GM12878 (cell line): ENCODE results near the gene ASH1L. TPM values are rescaled to one million over a fixed set of nuclear protein-coding genes. Genes with fewer than 3 reads are reported as not detected.

ENCODE experiments used
- BCL3 ChIP-seq: IDR thresholded peaks from 2 replicates; pipeline ENCODE4 v1.6.1; 2011; ENCODE audit warnings: borderline replicate concordance, low read depth, mild to moderate bottlenecking, moderate library complexity, low read length; ENCODE audit not compliant: insufficient read depth, poor library complexity, severe bottlenecking
- BCLAF1 ChIP-seq: fragments of 450-650 bp; IDR thresholded peaks from 2 replicates; pipeline ENCODE4 v1.6.1; 2017; ENCODE audit warnings: antibody characterized with exemption, mild to moderate bottlenecking, moderate library complexity
- BHLHE40 ChIP-seq, 2 experiments: fragments of 450-650 bp in 1 of 2; IDR thresholded peaks; 2 replicates each; pipeline ENCODE4 v1.6.1; 2011 to 2017; ENCODE audit warnings: low read depth in 2 of 2, borderline replicate concordance in 1 of 2, improper control_type of control experiment in 1 of 2, low read length in 1 of 2, mild to moderate bottlenecking in 1 of 2
- CHD1 ChIP-seq: IDR thresholded peaks from 2 replicates; pipeline ENCODE4 v1.6.1; 2012; ENCODE audit warnings: low read depth, low read length, improper control_type of control experiment
- JUND ChIP-seq: IDR thresholded peaks from 2 replicates; pipeline ENCODE4 v1.6.1; 2012; ENCODE audit warnings: low read depth, mild to moderate bottlenecking, low read length, improper control_type of control experiment, moderate library complexity
- MAX ChIP-seq: IDR thresholded peaks from 2 replicates; pipeline ENCODE4 v1.6.1; 2012; ENCODE audit warnings: low read depth, low read length, improper control_type of control experiment
- MEF2A ChIP-seq: IDR thresholded peaks from 2 replicates; pipeline ENCODE4 v1.6.1; 2011; ENCODE audit warnings: low read depth, mild to moderate bottlenecking, low read length, moderate library complexity; ENCODE audit not compliant: insufficient read depth
- NR2C1 ChIP-seq: fragments of 450-650 bp; IDR thresholded peaks from 2 replicates; pipeline ENCODE4 v1.6.1; 2017; ENCODE audit warnings: antibody characterized with exemption, mild to moderate bottlenecking, moderate library complexity
- NR2F1 ChIP-seq: fragments of 450-650 bp; conservative IDR thresholded peaks from 2 replicates; pipeline ENCODE4 v1.6.1; 2017; ENCODE audit warnings: mild to moderate bottlenecking
- POU2F2 ChIP-seq: IDR thresholded peaks from 3 replicates; pipeline ENCODE4 v1.6.1; 2011; ENCODE audit warnings: low read depth, mild to moderate bottlenecking, low read length, borderline replicate concordance
- RAD21 ChIP-seq: IDR thresholded peaks from 2 replicates; pipeline ENCODE4 v1.6.1; 2011; ENCODE audit warnings: mild to moderate bottlenecking, low read depth, low read length, moderate library complexity; ENCODE audit not compliant: insufficient read depth
- SKIL ChIP-seq: fragments of 450-650 bp; IDR thresholded peaks from 2 replicates; pipeline ENCODE4 v1.6.1; 2017; ENCODE audit warnings: mild to moderate bottlenecking, low read depth, inconsistent platforms; ENCODE audit not compliant: poor library complexity, severe bottlenecking
- SMC3 ChIP-seq: IDR thresholded peaks from 2 replicates; pipeline ENCODE4 v1.6.1; 2011; ENCODE audit warnings: low read length, improper control_type of control experiment, borderline replicate concordance
- SRF ChIP-seq, 2 experiments: IDR thresholded peaks; 2 replicates each; pipeline ENCODE4 v1.6.1; 2011; ENCODE audit warnings: low read depth in 2 of 2, low read length in 2 of 2, mild to moderate bottlenecking in 1 of 2, moderate library complexity in 1 of 2
- ZNF622 ChIP-seq: fragments of 450-650 bp; IDR thresholded peaks from 2 replicates; pipeline ENCODE4 v1.6.1; 2017; ENCODE audit warnings: mild to moderate bottlenecking, inconsistent platforms
- polyA plus RNA-seq, 11 experiments: library from polyadenylated mRNA; depleted of rRNA in 4 of 11; unstranded in 6 of 11; stranded (reverse) in 5 of 11; fragments of >200 nt; fragmentation: Nextera tagmentation in 4 of 11; fragmentation: Illumina TruSeq in 1 of 11; extraction: Ambion mirVana in 4 of 11; extraction: Trizol in 1 of 11; gene quantifications; 1 replicate in 1 of 11; 2 replicates in 10 of 11; pipeline versions ENCODE4 v1.2.1 to v1.2.3, GENCODE V29; 2011 to 2016; ENCODE audit warnings: inconsistent platforms in 2 of 11, missing spikeins in 2 of 11, low read depth in 1 of 11
- total RNA-seq, 4 experiments: library from RNA; depleted of rRNA in 3 of 4; stranded (reverse); fragments of >200 nt in 3 of 4; fragmentation: Illumina TruSeq in 1 of 4; extraction: Trizol in 1 of 4; gene quantifications; 2 replicates each; pipeline versions ENCODE4 v1.2.1 to v1.2.3, GENCODE V29; 2013 to 2021
- TF ChIP-seq, protein P1 (sequence below), 3 experiments: IDR thresholded peaks in 2 of 3; conservative IDR thresholded peaks in 1 of 3; 2 replicates each; pipeline ENCODE4 v1.5.1; 2011; ENCODE audit warnings: low read depth in 3 of 3, low read length in 3 of 3, mild to moderate bottlenecking in 3 of 3, control low read depth in 2 of 3, moderate library complexity in 2 of 3, inconsistent platforms in 1 of 3, mixed read lengths in 1 of 3; ENCODE audit not compliant: control insufficient read depth in 2 of 3, insufficient read depth in 1 of 3; ENCODE audit errors: extremely low read depth in 1 of 3
- TF ChIP-seq, protein P2 (sequence below): fragments of 150-350 bp; IDR thresholded peaks from 2 replicates; pipeline ENCODE4 v1.6.1; 2016; ENCODE audit warnings: low read depth, low read length

ASH1L gene
- total and polyA plus RNA-seq, 10 of the 15 experiments (the other 5 are each of a cell fraction or from before 2014, with no cell fraction given) = 1.7 to 23.9 (median 16.6) TPM

GRCh38 chr1:155504207-155504606 lies 58.4 kb downstream of the ASH1L start (continued):
- TF ChIP-seq, protein P1, sequence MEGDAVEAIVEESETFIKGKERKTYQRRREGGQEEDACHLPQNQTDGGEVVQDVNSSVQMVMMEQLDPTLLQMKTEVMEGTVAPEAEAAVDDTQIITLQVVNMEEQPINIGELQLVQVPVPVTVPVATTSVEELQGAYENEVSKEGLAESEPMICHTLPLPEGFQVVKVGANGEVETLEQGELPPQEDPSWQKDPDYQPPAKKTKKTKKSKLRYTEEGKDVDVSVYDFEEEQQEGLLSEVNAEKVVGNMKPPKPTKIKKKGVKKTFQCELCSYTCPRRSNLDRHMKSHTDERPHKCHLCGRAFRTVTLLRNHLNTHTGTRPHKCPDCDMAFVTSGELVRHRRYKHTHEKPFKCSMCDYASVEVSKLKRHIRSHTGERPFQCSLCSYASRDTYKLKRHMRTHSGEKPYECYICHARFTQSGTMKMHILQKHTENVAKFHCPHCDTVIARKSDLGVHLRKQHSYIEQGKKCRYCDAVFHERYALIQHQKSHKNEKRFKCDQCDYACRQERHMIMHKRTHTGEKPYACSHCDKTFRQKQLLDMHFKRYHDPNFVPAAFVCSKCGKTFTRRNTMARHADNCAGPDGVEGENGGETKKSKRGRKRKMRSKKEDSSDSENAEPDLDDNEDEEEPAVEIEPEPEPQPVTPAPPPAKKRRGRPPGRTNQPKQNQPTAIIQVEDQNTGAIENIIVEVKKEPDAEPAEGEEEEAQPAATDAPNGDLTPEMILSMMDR (IDR thresholded peaks at IDR 0.05 in 2 of 3, conservative IDR thresholded peaks at IDR 0.05 in 1 of 3; ENCODE audit: control insufficient read depth in 2 of 3, extremely low read depth in 1 of 3, insufficient read depth in 1 of 3, low read depth in 3 of 3, low read length in 3 of 3) = peak; percentile 38 to 62 (median 52); a peak in 5 of 6 replicates
- TF ChIP-seq MAX (no peak), CHD1 (no peak), BHLHE40 (IDR thresholded peaks at IDR 0.05; ENCODE audit: borderline replicate concordance in 1 of 2, low read depth in 2 of 2, low read length in 1 of 2) (0 out of 4 replicates have a peak, but pooled peaks of 1 of the 2 experiments have one; percentile 22), RAD21 (peak; percentile 72), JUND (no peak), NR2F1 (peak; percentile 51; the same call in 1 of the 2 replicates), ZNF622 (no peak), BCL3 (no peak), NR2C1 (no peak), SRF (IDR thresholded peaks at IDR 0.05; ENCODE audit: low read depth in 2 of 2, low read length in 2 of 2) (no peak), BCLAF1 (no peak), SKIL (no peak), POU2F2 (no peak), SMC3 (peak; percentile 50; the same call in 1 of the 2 replicates), MEF2A (no peak)
- TF ChIP-seq, protein P2, sequence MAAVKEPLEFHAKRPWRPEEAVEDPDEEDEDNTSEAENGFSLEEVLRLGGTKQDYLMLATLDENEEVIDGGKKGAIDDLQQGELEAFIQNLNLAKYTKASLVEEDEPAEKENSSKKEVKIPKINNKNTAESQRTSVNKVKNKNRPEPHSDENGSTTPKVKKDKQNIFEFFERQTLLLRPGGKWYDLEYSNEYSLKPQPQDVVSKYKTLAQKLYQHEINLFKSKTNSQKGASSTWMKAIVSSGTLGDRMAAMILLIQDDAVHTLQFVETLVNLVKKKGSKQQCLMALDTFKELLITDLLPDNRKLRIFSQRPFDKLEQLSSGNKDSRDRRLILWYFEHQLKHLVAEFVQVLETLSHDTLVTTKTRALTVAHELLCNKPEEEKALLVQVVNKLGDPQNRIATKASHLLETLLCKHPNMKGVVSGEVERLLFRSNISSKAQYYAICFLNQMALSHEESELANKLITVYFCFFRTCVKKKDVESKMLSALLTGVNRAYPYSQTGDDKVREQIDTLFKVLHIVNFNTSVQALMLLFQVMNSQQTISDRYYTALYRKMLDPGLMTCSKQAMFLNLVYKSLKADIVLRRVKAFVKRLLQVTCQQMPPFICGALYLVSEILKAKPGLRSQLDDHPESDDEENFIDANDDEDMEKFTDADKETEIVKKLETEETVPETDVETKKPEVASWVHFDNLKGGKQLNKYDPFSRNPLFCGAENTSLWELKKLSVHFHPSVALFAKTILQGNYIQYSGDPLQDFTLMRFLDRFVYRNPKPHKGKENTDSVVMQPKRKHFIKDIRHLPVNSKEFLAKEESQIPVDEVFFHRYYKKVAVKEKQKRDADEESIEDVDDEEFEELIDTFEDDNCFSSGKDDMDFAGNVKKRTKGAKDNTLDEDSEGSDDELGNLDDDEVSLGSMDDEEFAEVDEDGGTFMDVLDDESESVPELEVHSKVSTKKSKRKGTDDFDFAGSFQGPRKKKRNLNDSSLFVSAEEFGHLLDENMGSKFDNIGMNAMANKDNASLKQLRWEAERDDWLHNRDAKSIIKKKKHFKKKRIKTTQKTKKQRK = no peak
